Liver (tissue), 9 donors: ENCODE data around the gene MTMR8. TPM values are rescaled to one million over a fixed set of nuclear protein-coding genes. Genes with fewer than 3 reads are reported as not detected.

ENCODE experiments used
- DNase-seq: peaks from one replicate; pipeline ENCODE4 v3.0.0-alpha.2; 2017; ENCODE audit warnings: low spot score
- H3K27ac ChIP-seq, 2 donors: one replicate each; pipeline ENCODE4 v1.7.0; 2013; ENCODE audit warnings: inconsistent platforms in 2 of 2, low read length in 2 of 2, control low read depth in 1 of 2, low read depth in 1 of 2, mild to moderate bottlenecking in 1 of 2
- H3K27me3 ChIP-seq, 4 donors: one replicate each; pipeline versions ENCODE4 v1.6.1 to v1.7.0; 2013; ENCODE audit warnings: low read length in 3 of 4, inconsistent platforms in 1 of 4, mild to moderate bottlenecking in 1 of 4, moderate library complexity in 1 of 4; ENCODE audit not compliant: control insufficient read depth in 4 of 4, insufficient read depth in 4 of 4
- H3K36me3 ChIP-seq, 4 donors: one replicate each; pipeline versions ENCODE4 v1.6.1 to v1.7.0; 2013; ENCODE audit warnings: low read length in 3 of 4, mild to moderate bottlenecking in 3 of 4, low read depth in 1 of 4, moderate library complexity in 1 of 4; ENCODE audit not compliant: control insufficient read depth in 4 of 4, insufficient read depth in 3 of 4
- H3K4me1 ChIP-seq, 4 donors: one replicate each; pipeline versions ENCODE4 v1.6.1 to v1.7.0; 2013; ENCODE audit warnings: low read length in 3 of 4, mild to moderate bottlenecking in 3 of 4, moderate library complexity in 1 of 4; ENCODE audit not compliant: control insufficient read depth in 4 of 4, insufficient read depth in 4 of 4
- H3K4me3 ChIP-seq, 3 donors: one replicate each; pipeline versions ENCODE4 v1.6.1 to v1.7.0; 2013; ENCODE audit warnings: low read length in 3 of 3, control low read depth in 1 of 3, low read depth in 1 of 3, mild to moderate bottlenecking in 1 of 3
- H3K9ac ChIP-seq, 2 donors: one replicate each; pipeline ENCODE4 v1.7.0; 2013; ENCODE audit warnings: low read length in 2 of 2, mild to moderate bottlenecking in 2 of 2, moderate library complexity in 2 of 2, control low read depth in 1 of 2, low read depth in 1 of 2
- H3K9me3 ChIP-seq, 4 donors: one replicate each; pipeline versions ENCODE4 v1.6.1 to v1.7.0; 2013; ENCODE audit warnings: low read length in 3 of 4; ENCODE audit not compliant: control insufficient read depth in 4 of 4
- ATF3 ChIP-seq: IDR thresholded peaks from 2 replicates; pipeline ENCODE4 v1.6.1; 2016; ENCODE audit warnings: antibody characterized with exemption
- EGR1 ChIP-seq, 2 donors: IDR thresholded peaks; 2 replicates each; pipeline ENCODE4 v1.6.1; 2016 to 2018; ENCODE audit warnings: antibody characterized with exemption in 2 of 2, low read depth in 2 of 2
- FOXA1 ChIP-seq: IDR thresholded peaks from 2 replicates; pipeline ENCODE4 v1.6.1; 2016; ENCODE audit warnings: antibody characterized with exemption
- FOXA2 ChIP-seq: IDR thresholded peaks from 2 replicates; pipeline ENCODE4 v1.6.1; 2016; ENCODE audit warnings: antibody characterized with exemption
- GABPA ChIP-seq, 2 donors: IDR thresholded peaks in 1 of 2; conservative IDR thresholded peaks in 1 of 2; 2 replicates each; pipeline ENCODE4 v1.6.1; 2016; ENCODE audit warnings: antibody characterized with exemption in 2 of 2, mild to moderate bottlenecking in 1 of 2, moderate library complexity in 1 of 2
- HNF4A ChIP-seq, 2 donors: conservative IDR thresholded peaks; 2 replicates each; pipeline ENCODE4 v1.6.1; 2016; ENCODE audit warnings: antibody characterized with exemption in 2 of 2, mild to moderate bottlenecking in 2 of 2
- HNF4G ChIP-seq: IDR thresholded peaks from 2 replicates; pipeline ENCODE4 v1.6.1; 2016; ENCODE audit warnings: antibody characterized with exemption
- JUND ChIP-seq, 2 donors: IDR thresholded peaks; 2 replicates each; pipeline ENCODE4 v1.6.1; 2016; ENCODE audit warnings: antibody characterized with exemption in 2 of 2
- NR2F2 ChIP-seq: IDR thresholded peaks from 2 replicates; pipeline ENCODE4 v1.6.1; 2016; ENCODE audit warnings: antibody characterized with exemption
- RAD21 ChIP-seq, 2 donors: IDR thresholded peaks; 2 replicates each; pipeline ENCODE4 v1.6.1; 2016; ENCODE audit warnings: antibody characterized with exemption in 2 of 2, mild to moderate bottlenecking in 2 of 2
- REST ChIP-seq: IDR thresholded peaks from 2 replicates; pipeline ENCODE4 v1.6.1; 2016; ENCODE audit warnings: antibody characterized with exemption, mild to moderate bottlenecking
- SP1 ChIP-seq: IDR thresholded peaks from 2 replicates; pipeline ENCODE4 v1.6.1; 2018; ENCODE audit warnings: antibody characterized with exemption, mild to moderate bottlenecking
- TAF1 ChIP-seq: conservative IDR thresholded peaks from 2 replicates; pipeline ENCODE4 v1.6.1; 2016; ENCODE audit warnings: antibody characterized with exemption, mild to moderate bottlenecking
- YY1 ChIP-seq: IDR thresholded peaks from 2 replicates; pipeline ENCODE4 v1.6.1; 2016; ENCODE audit warnings: antibody characterized with exemption, mild to moderate bottlenecking
- WGBS: extraction: QIAGEN DNeasy Blood & Tissue Kit; methylation state at CpG from one replicate; pipeline ENCODE4 v1.1.7; 2013; 5-methylcytosine and 5-hydroxymethylcytosine counted together
- polyA plus RNA-seq, 2 donors: library from polyadenylated mRNA; stranded (reverse) in 1 of 2; unstranded in 1 of 2; fragments of 200-250 nt in 1 of 2; fragments of >200 nt in 1 of 2; fragmentation: Nextera tagmentation in 1 of 2; extraction: Ambion mirVana in 1 of 2; gene quantifications; one replicate each; pipeline versions ENCODE4 v1.2.1 to v1.2.3, GENCODE V29; 2013 to 2015
- total RNA-seq, 2 donors: library from RNA; depleted of rRNA; stranded (reverse); fragments of >200 nt; gene quantifications; one replicate each; pipeline ENCODE4 v1.2.3, GENCODE V29; 2014
- TF ChIP-seq, protein P1 (sequence below): fragments of 150-350 bp; IDR thresholded peaks from 2 replicates; pipeline ENCODE4 v1.5.1; 2017; ENCODE audit warnings: improper control_type of control experiment, low read depth, low read length; ENCODE audit not compliant: missing input control
- TF ChIP-seq, protein P2 (sequence below): IDR thresholded peaks from 2 replicates; pipeline ENCODE4 v1.6.1; 2016; ENCODE audit warnings: antibody characterized with exemption
- TF ChIP-seq, protein P3 (sequence below): IDR thresholded peaks from 2 replicates; pipeline ENCODE4 v1.6.1; 2016; ENCODE audit warnings: antibody characterized with exemption
- donor health status: healthy.
- donor health status: healthy.
- donor health status: healthy.
- donor health status: healthy.
- donor health status: healthy.

MTMR8 gene
- total and polyA plus RNA-seq, 4 donors: 0.15 to 1.3 (median 0.68) TPM

DNA sequence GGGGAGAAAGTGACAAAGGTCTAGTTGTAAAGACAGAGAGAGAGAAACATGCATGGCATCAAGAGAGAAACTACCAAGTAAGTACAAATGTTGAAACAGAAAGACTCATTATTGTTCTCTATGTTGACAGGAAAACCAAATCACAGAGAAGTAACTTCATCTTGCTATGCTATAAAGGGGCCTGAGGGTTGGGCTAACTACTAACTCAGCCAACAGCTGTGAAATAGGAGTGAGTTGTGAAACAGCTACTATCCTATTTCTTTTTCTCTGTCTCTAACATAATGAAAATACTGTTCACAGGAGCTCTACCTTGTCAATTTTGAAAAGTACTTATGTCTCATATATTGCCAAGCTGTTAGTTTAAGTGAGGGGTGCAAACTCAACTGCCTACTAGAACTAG is 65.0 kb downstream of the MTMR8 start:
- Histone ChIP-seq H3K9me3 (peaks cover 0 to 4% (median 0%) of the 10 kb centered on the region in 4 donors), H3K4me1 (no peaks in the 10 kb centered on the region), H3K36me3 (peaks cover 0 to 2% (median 0%) of the 10 kb centered on the region in 4 donors), H3K9ac (no peak overlapping the region), H3K4me3 (no peak overlapping the region), H3K27ac (no peak overlapping the region), H3K27me3 (no peaks in the 10 kb centered on the region)
- DNase-seq: no peak
- no peak for TF ChIP-seq EGR1 (IDR thresholded peaks at IDR 0.05; ENCODE audit: low read depth in 2 of 2)
- no peak for TF ChIP-seq REST
- no peak for TF ChIP-seq HNF4A (conservative IDR thresholded peaks at IDR 0.05)
- TF ChIP-seq FOXA2: no peak
- TF ChIP-seq TAF1: no peak
- no peak for TF ChIP-seq JUND (IDR thresholded peaks at IDR 0.05)
- no peak for TF ChIP-seq YY1
- no peak for TF ChIP-seq HNF4G
- TF ChIP-seq SP1: no peak
- TF ChIP-seq GABPA (IDR thresholded peaks at IDR 0.05 in 1 of 2, conservative IDR thresholded peaks at IDR 0.05 in 1 of 2): no peak
- no peak for TF ChIP-seq NR2F2
- TF ChIP-seq, protein P1, sequence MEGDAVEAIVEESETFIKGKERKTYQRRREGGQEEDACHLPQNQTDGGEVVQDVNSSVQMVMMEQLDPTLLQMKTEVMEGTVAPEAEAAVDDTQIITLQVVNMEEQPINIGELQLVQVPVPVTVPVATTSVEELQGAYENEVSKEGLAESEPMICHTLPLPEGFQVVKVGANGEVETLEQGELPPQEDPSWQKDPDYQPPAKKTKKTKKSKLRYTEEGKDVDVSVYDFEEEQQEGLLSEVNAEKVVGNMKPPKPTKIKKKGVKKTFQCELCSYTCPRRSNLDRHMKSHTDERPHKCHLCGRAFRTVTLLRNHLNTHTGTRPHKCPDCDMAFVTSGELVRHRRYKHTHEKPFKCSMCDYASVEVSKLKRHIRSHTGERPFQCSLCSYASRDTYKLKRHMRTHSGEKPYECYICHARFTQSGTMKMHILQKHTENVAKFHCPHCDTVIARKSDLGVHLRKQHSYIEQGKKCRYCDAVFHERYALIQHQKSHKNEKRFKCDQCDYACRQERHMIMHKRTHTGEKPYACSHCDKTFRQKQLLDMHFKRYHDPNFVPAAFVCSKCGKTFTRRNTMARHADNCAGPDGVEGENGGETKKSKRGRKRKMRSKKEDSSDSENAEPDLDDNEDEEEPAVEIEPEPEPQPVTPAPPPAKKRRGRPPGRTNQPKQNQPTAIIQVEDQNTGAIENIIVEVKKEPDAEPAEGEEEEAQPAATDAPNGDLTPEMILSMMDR: no peak
- TF ChIP-seq RAD21 (IDR thresholded peaks at IDR 0.05): no peak
- no peak for TF ChIP-seq ATF3
- TF ChIP-seq FOXA1: no peak
- TF ChIP-seq, protein P2, sequence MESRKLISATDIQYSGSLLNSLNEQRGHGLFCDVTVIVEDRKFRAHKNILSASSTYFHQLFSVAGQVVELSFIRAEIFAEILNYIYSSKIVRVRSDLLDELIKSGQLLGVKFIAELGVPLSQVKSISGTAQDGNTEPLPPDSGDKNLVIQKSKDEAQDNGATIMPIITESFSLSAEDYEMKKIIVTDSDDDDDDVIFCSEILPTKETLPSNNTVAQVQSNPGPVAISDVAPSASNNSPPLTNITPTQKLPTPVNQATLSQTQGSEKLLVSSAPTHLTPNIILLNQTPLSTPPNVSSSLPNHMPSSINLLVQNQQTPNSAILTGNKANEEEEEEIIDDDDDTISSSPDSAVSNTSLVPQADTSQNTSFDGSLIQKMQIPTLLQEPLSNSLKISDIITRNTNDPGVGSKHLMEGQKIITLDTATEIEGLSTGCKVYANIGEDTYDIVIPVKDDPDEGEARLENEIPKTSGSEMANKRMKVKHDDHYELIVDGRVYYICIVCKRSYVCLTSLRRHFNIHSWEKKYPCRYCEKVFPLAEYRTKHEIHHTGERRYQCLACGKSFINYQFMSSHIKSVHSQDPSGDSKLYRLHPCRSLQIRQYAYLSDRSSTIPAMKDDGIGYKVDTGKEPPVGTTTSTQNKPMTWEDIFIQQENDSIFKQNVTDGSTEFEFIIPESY: no peak
- TF ChIP-seq, protein P3, sequence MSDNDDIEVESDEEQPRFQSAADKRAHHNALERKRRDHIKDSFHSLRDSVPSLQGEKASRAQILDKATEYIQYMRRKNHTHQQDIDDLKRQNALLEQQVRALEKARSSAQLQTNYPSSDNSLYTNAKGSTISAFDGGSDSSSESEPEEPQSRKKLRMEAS: no peak

GRCh38 chrX:64321507-64321906 is 73.7 kb downstream of the MTMR8 start:
- H3K9me3 ChIP-seq: peaks cover 0 to 21% (median 1%) of the 10 kb centered on the region in 4 donors
- TF ChIP-seq YY1: no peak
- no peaks in the 10 kb centered on the region for H3K4me1 ChIP-seq
- WGBS: 95% methylated on average over 2 of the region's 2 CpGs
- DNase-seq: no peak
- no peak overlapping the region for H3K9ac ChIP-seq
- H3K27ac ChIP-seq: no peak overlapping the region
- peaks cover 0 to 3% (median 0%) of the 10 kb centered on the region in 4 donors for H3K27me3 ChIP-seq
- peak overlapping the region in 1 of 3 donors; percentile 20 for H3K4me3 ChIP-seq
- peaks cover 0 to 4% (median 0%) of the 10 kb centered on the region in 4 donors for H3K36me3 ChIP-seq
